T-helper 1 cell (primary cell): ENCODE measurements around the gene IFITM5.

Experiments used
- DNase-seq, 5 donors: peaks; one replicate each; pipeline ENCODE4 v3.0.0-alpha.2; 2012 to 2020

The IFITM5 gene

GRCh38 chr11:294780-295179, 4.5 kb downstream of the IFITM5 start:
- no peak for DNase-seq

GRCh38 chr11:293852-294661, 5.3 kb downstream of the IFITM5 start:
- DNase-seq: no peak

GRCh38 chr11:293271-293851, 6.0 kb downstream of the IFITM5 start:
- no peak for DNase-seq

- peak in 1 of 5 donors; percentile 10 for DNase-seq
Measured at GRCh38 chr11:292211-293121, 6.9 kb downstream of the IFITM5 start.

GRCh38 chr11:291281-292210, 7.8 kb downstream of the IFITM5 start:
- DNase-seq: peak in 1 of 5 donors; percentile 11

GRCh38 chr11:290621-291231, 8.6 kb downstream of the IFITM5 start:
- DNase-seq: peak in 1 of 5 donors; percentile 12

GRCh38 chr11:289712-290620, 9.4 kb downstream of the IFITM5 start:
- peak in 1 of 5 donors; percentile 24 for DNase-seq

GRCh38 chr11:289398-289711, 10.0 kb downstream of the IFITM5 start:
- DNase-seq: peak in 1 of 5 donors; percentile 29

- DNase-seq: peak in 4 of 5 donors; percentile 41 to 69 (median 52)
Measured at GRCh38 chr11:288478-289397, 10.6 kb downstream of the IFITM5 start, which contains the start of gene PGGHG. TSS of gene PGGHG (plus strand) at chr11:289126. CDS start at chr11:289817, 691 bp downstream.

- peak in 3 of 5 donors; percentile 17 to 61 (median 61) for DNase-seq
Measured at GRCh38 chr11:287821-288477, 11.4 kb downstream of the IFITM5 start.

- peak; percentile 66 to 78 (median 70) for DNase-seq
Measured at GRCh38 chr11:286977-287820, 12.1 kb downstream of the IFITM5 start.

- DNase-seq: no peak
Measured at GRCh38 chr11:285894-286220, 13.5 kb downstream of the IFITM5 start.

- DNase-seq: no peak
Measured at GRCh38 chr11:285021-285893, 14.1 kb downstream of the IFITM5 start.

- DNase-seq: no peak
Measured at GRCh38 chr11:284105-285020, 15.0 kb downstream of the IFITM5 start.

GRCh38 chr11:283405-284104, 15.8 kb downstream of the IFITM5 start:
- DNase-seq: no peak
